HG02678 (cell line): Measurements from ENCODE around the gene EPS8L1.
"Not testable (repeated sequence)": the region's sequence is repeated elsewhere in the genome, so short reads cannot be mapped to it uniquely, and the experiment has no call there.

Experiments used
- ATAC-seq: cut with Tn5 transposase; IDR thresholded peaks from one replicate; pipeline ENCODE4 v1.9.1; 2021; ENCODE audit warnings: mild to moderate bottlenecking, moderate library complexity; ENCODE audit not compliant: unreplicated experiment

Gene EPS8L1

DNA sequence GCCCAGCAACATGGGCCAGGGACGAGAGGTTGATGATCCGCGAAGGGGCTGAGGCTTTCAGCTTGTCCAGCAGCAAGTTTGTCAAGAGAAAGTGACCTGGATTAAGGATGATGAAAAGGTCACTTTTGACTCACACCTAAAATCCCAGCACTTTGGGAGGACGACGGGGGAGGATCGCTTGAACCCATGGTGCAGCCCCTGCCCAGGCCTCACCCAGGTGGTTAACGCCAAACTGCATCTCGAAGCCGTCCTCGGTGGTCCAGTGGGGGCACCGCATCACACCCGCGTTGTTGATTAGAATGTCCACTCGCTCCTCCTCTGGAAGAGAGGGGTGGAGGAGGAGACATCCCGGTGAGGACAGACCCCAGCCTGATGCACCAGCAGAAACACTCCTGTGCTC lies 27.2 kb upstream of the EPS8L1 start:
- no peak for ATAC-seq

DNA sequence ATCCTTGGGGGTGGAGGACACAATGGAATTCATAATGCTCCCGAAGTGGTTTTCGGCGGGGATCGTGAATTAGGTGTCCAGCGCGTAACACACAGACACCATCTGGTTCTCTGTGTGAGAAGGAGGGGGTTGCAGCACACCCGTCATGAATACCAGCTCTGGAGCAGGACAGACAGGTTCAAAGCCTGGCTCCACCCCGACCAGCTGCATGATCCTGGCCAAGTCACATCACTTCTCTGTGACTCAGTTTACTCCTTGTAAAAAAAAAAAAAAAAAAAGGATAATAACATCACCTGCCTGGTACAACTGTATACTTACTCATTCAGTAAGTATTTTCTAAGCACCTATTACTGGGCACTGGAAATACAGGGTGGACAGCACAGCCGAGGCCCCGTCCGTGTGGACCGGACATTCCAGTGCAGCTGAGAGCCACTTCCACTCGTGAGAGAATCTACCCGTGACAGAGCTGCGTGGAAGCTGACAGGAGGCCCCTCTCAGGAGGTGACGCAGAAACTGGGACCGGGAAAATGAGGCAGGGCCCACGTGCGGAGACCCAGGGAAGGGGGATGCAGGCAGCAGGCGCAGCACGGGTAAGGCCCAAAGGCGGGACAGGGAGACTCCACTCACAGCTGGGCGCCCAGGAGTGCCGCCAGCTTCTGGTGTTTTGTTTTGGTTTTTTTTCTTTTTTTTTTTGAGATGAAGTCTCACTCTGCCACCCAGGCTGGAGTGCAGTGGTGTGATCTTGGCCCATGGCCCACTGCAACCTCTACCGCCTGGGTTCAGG lies 24.7 kb upstream of the EPS8L1 start:
- no peak for ATAC-seq

DNA sequence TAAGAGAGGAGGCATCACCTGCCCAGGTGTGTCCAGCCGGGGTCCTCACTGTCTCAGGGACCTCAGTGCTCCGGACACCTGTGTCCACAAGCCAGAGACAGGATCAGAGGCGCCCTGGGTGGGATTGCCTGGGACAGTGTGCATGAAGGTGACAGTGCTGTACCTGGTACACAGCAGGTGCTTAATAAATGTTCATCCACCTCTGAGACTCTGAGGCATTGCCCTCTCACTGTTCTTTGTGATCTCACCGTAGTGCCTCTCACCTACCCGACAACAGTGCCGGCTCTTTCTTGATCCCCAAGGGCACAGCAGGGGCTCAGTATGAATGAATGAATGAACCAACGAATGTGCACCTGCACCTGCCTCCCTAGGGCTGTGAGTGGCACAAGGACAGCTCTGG lies 21.9 kb upstream of the EPS8L1 start:
- ATAC-seq, result no peak

DNA sequence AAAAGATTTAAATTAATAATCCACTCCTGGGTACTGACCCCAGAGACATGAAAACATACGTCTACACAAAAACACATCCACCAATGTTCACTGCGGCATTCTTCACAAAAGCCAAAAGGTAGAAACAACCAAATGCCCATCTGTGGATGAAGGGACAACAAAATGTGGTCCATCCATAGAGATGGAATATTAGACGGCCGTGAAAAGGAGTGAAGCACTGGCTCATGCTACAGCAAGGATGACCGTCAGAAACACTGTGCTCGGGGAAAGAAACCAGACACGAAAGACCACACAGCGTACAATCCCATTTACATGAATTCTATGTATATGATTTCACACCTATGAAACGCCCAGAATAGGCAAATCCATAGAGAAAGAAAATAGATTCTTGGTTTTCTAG lies 18.8 kb upstream of the EPS8L1 start:
- no peak for ATAC-seq

DNA sequence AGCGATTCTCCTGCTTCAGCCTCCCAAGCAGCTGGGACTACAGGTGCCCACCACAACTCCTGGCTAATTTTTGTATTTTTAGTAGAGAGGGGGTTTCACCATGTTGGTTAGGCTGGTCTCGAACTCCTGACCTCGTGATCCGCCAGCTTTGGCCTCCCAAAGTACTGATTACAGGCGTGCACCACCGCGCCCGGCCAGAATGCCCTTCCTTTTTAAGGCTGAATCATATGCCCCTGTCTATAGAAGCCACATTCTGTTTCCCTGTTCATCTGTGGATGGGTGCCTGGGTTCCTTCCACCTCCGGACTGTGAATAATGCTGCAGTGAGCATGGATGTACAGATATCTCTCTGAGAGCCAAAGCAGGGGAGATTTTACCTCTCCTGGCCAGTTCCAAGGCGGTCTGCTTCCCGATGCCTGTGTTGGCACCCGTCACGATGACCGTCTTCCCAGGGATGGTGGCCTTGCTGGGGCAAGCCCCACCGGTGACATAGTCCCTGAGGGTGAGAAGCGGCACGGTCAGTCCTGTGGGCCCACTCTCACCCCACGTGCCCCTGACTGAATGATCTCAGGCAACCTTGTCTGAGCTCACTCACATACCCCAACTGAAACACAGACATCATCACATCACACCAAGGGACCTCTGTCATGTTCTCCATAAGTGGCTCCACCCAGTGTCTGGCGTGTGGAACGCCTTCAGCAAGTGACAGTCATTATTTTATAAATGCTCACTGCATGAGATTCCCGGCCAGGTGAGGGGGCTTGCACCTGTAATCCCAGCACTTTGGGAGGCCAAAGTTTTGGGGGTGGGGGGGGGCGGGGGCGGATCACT lies 16.7 kb upstream of the EPS8L1 start:
- ATAC-seq, result no peak

DNA sequence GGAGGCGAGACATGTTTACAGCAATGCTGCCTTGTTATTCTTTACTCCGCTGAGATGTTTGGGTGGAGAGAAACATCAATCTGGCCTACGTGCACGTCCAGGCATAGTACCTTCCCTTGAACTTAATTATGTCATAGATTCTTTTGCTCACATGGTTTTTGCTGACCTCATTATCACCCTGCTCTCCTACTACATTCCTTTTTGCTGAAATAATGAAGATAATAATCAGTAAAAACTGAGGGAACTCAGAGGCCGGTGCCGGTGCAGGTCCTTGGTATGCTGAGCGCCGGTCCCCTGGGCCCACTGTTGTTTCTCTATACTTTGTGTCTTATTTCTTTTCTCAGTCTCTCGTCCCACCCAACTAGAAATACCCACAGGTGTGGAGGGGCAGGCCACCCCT lies 15.4 kb upstream of the EPS8L1 start:
- ATAC-seq, result not testable (repeated sequence)

DNA sequence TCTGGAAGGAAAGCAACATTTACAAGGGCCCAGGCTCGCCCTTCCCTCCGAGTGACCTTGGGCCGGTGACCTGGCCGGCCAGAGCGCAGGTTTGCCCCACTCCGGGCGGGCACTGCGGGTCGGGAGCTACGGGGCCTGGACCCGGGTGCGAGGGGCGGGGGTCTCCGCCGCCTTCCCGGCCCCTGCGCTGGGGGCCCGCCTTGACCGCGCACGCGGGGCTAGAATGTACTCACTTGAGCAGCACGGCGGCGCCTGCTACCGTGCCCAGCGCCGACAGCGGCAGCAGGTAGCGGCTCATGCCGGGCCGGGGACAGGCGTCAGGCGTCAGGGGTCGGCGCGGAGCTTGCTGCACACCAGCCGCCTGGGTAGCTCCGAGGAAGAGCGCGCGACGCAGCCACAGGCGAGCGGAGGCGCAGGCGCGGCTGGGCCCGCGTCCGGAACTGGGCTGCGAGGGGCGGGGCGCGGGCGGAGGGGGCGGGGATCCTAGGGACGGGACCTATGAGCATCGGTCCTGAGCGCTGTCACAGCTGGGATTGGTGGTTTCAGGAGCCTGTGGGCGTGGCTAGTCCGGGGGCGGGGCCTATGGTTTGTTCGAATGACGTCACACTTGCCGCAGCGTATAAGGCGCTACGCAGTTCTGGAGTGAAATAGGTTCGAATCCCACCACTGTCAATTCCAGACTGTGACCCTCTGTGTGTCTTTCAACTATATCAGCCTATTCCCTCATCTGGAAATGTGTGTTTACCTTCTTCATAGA lies 12.8 kb upstream of the EPS8L1 start, which contains the start of gene RDH13:
Gene RDH13 (minus strand): TSS at position 414 of the 757 bp plus-strand sequence. CDS start 116 bp downstream, at position 298.
- ATAC-seq, result peak; percentile 92

DNA sequence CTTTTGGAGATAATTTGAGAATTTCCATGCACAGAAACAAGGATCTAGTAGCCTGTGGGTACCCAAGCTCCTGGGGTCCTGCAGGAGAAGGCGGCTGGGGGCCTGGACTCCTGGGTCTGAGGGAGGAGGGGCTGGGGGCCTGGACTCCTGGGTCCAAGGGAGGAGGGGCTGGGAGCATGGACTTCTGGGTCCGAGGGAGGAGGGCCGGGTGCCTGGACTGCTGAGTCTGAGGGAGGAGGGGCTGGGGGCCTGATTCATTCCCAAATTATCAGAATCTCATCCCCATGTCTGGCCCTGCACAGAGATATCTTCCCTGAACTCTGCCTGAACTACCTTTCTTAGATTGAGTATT lies 12.2 kb upstream of the EPS8L1 start:
- no peak for ATAC-seq

DNA sequence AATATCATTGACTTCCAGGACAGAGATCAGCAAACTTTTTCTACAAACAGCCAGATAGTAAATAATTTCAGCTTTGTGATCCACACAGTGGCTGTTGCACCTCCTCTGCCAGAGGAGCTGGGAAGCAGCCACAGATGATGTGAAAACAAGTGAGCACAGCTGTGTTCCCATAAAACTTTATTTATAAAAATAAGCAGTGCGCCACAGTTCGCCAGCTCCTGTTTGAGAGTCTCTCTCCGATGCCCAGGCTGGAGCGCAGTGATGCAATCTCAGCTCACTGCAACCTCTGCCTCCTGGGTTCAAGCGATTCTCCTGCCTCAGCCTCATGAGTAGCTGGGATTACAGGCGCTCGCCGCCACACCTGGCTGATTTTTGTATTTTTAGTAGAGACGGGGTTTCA lies 10.2 kb upstream of the EPS8L1 start:
- not testable (repeated sequence) for ATAC-seq

DNA sequence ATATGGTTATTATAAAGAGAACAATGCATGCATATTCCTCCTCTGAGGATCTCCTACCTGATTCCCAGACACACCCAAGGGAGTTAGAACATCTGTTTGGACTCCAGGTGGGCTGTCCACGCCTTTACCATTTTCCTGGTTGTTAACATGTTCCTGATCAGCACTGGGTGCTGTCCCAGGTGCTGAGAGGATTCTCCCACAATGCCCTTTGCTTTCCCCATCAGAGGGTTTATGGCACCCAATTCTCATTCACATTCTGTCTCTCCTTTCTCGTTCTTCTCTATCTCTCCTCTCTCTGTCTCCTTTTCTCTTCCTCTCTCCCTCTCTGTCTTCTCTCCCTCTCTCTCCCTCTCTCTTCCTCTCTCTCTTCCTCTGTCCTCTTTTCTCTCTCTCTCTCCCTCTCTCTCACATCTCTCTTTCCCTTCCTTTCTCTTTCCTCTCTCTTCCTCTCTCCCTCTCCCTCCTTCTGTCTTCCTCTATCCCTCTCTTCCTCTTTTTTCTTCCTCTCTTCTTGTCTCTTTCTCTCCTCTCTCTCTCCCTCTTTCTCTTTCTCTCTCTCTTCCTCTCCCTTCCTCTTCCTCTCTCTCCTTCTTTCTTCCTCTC lies 9.5 kb upstream of the EPS8L1 start:
- no peak for ATAC-seq

DNA sequence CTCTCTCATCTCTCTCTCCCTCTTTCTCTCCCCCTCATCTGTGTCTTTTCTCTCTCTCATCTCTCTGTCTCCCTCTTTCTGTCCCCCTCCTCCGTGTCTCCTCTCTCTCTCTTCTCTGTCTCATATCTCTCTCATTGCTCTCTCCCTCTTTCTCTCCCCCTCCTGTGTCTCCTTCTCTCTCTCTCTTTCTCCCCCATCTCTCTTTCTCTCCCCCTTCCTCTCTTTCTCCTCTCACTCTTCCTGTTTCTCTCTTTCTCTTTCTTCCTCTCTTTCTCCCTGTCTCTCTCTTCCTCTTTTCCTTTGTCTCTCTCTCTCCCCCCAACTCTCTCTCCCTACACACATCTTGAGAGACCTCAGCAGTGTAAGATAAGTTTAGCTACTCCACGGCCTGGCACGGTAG lies 7.8 kb upstream of the EPS8L1 start:
- no peak for ATAC-seq

DNA sequence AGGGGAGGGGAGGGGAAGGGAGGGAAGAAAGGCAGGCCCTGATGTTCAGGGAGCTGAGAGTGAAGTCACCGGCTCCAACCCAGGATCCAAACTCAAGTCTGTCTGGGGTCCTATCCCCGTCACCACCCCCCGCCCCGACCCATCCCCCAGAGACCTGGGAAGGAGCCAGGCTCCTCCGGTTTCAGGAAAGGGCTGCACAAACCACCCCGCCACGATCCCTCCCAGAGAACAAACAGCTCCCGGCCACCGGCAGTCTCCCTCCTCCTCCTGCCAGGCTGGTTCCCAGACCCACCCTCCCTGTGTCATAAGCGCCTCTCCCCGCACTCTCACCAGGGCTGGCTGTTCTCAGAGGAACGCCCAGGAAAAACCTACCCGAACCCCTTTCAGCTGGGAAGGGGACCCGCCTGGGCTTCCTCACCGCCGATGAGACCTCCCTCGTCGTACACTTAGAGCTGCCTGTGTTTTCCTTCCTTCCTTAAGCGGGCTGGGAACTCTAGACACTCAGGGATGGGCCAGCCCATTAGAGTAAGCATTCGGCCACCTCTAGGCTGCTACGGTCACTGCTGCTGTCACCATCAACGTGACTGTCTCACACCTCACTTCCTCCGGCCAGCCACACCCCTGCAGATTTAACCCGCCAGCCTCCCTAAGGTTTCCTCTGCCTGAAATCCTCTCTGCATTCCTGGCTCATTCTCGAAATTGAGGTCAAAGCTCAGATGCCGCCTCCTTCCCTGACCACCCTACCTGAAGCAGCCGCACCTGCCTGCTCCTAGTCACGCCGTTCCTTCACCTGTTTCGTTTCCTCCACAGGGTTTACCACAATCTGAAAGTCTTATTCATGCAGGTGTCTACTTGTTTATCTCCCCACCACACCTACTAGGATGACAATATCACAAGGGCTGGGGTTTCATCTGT lies 6.5 kb upstream of the EPS8L1 start:
- ATAC-seq, result no peak

DNA sequence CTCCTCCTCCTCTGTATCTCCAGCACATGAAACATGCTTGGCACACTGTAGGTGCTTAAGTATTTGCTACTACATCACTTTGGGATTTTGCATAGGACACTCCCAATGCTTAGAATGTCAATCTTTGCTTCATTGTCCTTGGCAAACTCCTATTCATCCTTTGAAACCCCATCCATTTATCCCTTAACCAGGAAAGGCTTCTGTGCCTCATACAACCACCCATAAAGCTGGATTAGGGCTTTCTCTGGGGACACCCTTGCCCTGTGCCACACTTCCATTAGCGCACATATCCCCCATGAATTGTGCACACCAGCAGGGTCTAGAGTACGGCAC lies 5.8 kb upstream of the EPS8L1 start:
- no peak for ATAC-seq

DNA sequence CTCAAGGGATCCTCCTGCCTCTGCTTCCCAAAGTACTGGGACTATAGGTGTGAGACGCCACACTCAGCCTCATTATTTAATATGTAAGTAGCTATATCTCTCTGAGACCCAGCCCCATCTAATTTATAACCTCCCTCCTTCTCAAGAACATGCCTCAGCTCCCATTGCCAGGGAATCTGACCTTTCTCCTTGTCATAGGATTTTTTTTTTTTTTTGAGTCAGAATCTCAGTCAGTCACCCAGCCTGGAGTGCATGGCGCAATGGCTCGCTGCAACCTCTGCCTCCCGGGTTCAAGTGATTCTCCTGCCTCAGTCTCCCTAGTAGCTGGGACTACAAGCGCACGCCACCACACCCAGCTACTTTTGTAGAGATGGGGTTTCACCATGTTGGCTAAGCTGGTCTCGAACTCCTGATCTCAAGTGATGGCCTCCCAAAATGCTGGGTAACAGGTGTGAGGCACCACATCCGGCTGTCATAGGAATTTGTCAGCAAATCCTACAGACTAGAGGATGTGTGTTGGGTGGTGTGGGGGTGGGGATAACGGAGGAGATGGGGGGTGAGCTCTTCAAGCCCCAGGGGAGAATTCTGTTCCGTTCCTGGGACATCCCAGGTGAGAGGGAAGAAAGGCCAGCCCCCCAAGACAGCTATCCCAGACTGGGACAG lies 5.1 kb upstream of the EPS8L1 start:
- ATAC-seq, result no peak

DNA sequence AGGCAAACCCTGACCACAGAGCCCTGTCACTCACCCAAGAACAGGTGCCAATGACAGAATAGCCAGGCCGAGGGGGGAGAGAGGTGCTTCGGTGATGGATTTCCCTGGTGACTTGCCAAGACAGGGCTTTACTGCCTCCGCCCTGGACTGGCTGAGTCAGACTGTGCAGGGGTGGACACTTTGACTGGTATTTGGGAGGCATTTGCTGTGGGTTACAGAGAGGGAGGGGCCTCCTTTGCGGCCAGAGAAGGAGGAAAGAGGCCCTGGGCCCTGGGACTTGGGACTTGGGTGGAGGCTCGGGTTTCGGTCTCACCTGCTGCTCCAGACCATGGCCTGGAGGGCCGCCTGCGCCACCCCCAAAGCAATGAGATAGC lies 4.6 kb upstream of the EPS8L1 start:
- ATAC-seq, result no peak

DNA sequence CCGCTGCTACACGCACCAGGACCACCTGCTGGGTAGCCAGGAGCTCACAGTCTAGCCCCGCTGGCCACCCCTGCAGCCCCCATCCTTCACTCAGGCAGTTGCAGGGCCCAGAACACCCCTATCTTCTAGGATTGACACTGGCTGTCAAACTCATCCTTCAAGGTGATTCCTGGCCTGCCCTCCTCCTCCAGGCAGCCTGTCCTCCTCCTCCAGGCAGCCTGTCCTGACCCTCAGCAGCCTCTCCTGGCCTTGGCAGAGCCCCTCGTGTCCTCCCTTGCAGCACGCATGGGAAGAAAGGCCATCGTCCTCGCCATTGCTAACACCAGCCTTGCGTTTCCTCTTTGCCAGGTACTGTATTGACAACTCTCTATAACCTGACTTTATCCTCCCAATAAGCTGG lies 3.8 kb upstream of the EPS8L1 start:
- ATAC-seq, result no peak

DNA sequence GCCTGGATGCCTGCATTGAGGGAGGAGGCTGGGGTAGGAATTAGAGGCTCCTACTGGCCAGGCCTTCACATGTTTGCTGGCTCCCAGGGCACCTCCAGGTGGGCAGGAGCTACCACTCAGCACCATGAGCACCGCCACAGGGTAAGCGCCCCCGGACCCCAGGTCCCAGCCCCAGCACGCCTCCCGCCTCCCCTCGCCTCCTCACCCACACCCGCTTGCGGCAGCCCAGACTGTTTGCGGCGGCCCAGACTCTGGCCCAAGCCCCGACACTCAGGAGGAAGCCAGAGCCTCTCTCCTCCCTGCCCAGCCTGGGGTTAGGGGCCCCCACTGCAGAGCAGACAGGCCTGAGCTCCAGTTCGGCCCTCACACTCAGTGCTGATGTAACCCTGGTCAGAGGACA lies 652 bp downstream of the EPS8L1 start:
- no peak for ATAC-seq

DNA sequence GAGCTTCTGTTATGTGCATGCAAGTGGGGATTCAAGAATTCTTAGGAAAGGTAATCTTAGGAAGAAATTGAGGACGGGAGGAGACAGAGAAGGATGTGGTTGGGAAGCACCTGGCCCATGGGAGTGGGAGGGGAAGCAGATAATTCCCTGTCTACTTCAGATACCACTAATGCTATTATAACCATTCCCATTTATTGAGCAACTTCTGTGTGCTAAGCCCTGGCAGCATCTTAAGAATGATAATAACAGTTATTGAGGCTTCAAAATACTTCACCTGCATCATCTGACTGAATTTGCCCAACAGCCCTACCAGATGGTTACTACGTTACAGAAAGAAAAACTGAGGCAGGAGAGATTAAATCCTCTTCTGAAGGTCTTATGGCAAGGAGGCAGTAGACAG lies 1.4 kb downstream of the EPS8L1 start:
- no peak for ATAC-seq

DNA sequence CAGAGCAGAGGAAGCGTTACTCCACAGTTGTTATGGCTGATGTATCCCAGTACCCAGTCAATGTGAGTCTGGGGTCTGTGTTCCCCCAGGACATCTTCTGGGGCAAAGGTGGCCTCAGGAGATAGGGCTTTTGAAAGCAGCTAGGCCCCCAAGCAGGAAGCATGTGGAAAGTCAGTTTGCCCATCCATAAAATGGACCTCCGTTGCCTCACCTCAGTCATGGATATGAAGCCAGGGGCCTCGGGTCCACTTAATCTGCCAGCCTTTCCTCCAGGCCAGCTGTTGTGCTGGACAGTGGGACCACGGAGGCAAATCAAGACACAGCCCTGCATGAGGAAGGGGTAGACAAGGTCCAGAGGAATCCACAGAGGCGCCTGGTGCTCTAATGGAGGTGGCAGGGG lies 3.3 kb downstream of the EPS8L1 start:
- ATAC-seq, result no peak
